Measurements from ENCODE around the gene ADAMTS13.

DNA sequence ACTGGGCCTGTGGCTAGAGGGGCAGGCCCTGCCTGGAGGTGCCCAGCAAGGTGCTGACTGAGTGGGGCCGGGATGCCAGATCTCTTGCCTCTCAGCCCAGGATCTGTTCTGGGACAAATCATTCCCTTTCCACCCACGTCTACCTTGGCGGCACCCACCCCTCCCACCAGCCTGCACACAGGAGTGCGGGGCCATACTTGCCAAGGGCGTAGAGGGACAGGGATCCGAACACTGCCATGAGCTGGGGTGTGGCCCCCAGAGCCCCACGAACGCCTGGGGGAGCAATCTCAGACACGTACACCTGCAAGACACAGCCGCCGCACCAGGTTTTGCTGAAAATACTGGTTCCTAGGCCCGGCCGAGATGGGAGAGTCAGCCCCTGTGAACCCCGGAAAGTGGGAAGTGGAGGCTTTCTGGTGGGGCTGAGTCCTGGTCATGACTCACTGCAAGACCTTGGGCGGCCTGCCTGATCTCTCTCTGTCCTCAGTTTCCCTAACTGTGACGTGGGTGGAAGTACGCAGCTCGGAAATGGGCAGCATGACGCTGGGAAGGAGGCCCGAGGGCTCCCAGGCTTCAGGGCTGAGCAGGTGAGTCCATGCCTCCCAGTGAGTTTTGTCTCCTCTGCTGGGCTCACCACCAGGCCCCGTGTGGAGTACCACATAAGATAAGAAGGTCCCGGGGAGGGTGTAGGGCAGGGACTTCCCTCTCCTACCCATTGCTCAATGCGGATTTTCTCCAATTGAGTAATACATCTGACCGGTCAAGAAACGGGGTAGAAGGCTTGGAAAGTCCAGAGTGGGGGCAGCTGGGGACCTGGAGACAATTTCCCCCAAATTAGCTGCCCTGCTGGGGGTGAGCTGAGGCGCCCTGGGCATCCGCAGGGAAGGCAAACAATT, 54.1 kb downstream of the ADAMTS13 start:
- TF ChIP-seq TEAD4 (CRISPR knock-in tag; IDR thresholded peaks at IDR 0.05), result no peak
- no peak for TF ChIP-seq ATF3 (CRISPR knock-in tag; conservative IDR thresholded peaks at IDR 0.05)
- TF ChIP-seq, protein P1, sequence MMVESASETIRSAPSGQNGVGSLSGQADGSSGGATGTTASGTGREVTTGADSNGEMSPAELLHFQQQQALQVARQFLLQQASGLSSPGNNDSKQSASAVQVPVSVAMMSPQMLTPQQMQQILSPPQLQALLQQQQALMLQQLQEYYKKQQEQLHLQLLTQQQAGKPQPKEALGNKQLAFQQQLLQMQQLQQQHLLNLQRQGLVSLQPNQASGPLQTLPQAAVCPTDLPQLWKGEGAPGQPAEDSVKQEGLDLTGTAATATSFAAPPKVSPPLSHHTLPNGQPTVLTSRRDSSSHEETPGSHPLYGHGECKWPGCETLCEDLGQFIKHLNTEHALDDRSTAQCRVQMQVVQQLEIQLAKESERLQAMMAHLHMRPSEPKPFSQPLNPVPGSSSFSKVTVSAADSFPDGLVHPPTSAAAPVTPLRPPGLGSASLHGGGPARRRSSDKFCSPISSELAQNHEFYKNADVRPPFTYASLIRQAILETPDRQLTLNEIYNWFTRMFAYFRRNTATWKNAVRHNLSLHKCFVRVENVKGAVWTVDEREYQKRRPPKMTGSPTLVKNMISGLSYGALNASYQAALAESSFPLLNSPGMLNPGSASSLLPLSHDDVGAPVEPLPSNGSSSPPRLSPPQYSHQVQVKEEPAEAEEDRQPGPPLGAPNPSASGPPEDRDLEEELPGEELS (CRISPR knock-in tag; IDR thresholded peaks at IDR 0.05), result no peak
- no peak for TF ChIP-seq CTCF (IDR thresholded peaks at IDR 0.05)
- TF ChIP-seq, protein P2, sequence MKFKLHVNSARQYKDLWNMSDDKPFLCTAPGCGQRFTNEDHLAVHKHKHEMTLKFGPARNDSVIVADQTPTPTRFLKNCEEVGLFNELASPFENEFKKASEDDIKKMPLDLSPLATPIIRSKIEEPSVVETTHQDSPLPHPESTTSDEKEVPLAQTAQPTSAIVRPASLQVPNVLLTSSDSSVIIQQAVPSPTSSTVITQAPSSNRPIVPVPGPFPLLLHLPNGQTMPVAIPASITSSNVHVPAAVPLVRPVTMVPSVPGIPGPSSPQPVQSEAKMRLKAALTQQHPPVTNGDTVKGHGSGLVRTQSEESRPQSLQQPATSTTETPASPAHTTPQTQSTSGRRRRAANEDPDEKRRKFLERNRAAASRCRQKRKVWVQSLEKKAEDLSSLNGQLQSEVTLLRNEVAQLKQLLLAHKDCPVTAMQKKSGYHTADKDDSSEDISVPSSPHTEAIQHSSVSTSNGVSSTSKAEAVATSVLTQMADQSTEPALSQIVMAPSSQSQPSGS (CRISPR knock-in tag; IDR thresholded peaks at IDR 0.05; ENCODE audit: borderline replicate concordance, low read depth), result no peak
